ENCODE results near the gene RMDN2. TPM values are rescaled to one million over a fixed set of nuclear protein-coding genes. Genes with fewer than 3 reads are reported as not detected.

Gene RMDN2
- polyA plus RNA-seq, 1 experiment, result 5.7 TPM

DNA sequence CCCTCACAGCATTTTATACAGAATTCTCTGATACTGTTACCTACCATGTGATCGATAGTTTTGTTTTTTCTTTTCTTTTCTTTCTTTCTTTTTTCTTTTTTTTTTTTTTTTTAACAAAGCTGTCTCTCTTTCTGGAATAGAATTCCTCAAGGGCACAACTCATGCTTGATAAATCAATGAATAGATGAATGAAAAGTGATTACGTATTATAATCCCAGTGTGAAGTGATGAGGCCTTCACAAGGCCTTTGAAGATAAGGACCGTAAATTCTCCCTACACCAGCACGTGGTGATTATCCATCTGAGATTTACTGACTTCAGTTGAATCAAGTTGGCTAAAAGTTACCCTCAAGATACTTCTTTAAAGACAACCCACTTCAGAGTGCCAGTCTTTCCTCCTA lies 46.6 kb upstream of the RMDN2 start:
- Histone ChIP-seq H3K9me3 (ENCODE audit: control insufficient read depth, insufficient read depth, low read length) (no peaks in the 10 kb centered on the region), H3K27me3 (ENCODE audit: control insufficient read depth, insufficient read depth, low read length) (no peaks in the 10 kb centered on the region), H3K27ac (ENCODE audit: low read depth, low read length) (no peak overlapping the region), H3K4me3 (ENCODE audit: low read depth, low read length) (no peak overlapping the region)
- ChIA-PET CTCF (interaction anchor here (0.6 to 8.4 kb wide), 28 partner anchors 9 to 710 kb away, joined by 3 to 277 read pairs (median 9); no protein-coding TSS in a partner anchor), POLR2A (no interaction called here)
- TF ChIP-seq, protein P1, sequence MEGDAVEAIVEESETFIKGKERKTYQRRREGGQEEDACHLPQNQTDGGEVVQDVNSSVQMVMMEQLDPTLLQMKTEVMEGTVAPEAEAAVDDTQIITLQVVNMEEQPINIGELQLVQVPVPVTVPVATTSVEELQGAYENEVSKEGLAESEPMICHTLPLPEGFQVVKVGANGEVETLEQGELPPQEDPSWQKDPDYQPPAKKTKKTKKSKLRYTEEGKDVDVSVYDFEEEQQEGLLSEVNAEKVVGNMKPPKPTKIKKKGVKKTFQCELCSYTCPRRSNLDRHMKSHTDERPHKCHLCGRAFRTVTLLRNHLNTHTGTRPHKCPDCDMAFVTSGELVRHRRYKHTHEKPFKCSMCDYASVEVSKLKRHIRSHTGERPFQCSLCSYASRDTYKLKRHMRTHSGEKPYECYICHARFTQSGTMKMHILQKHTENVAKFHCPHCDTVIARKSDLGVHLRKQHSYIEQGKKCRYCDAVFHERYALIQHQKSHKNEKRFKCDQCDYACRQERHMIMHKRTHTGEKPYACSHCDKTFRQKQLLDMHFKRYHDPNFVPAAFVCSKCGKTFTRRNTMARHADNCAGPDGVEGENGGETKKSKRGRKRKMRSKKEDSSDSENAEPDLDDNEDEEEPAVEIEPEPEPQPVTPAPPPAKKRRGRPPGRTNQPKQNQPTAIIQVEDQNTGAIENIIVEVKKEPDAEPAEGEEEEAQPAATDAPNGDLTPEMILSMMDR (IDR thresholded peaks at IDR 0.05; ENCODE audit: low read depth, low read length), result no peak
- no peak for DNase-seq (ENCODE audit: low read depth, low spot score)

DNA sequence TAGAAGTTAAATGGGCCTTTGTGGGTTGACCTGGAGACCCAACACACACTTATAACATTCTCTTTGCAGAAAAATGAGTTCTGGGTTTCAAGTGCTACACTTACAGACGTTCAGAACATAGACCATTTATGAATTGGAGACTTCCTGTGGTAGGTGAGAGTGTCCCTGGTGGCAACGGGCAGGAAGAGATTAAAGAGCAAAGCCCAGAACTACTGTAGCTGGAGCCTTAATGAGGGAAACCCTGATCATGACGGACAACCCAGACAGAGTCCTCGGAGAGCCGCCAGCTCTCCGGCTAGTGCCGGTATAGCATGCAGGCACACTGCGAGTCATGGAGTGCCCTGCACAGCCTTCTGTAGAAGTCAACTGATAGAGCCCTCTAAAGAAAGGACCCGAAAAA lies 44.5 kb upstream of the RMDN2 start:
- CTCF ChIA-PET, result interaction anchor here (0.8 to 8.4 kb wide), 2 partner anchors 10 to 482 kb away, joined by 3 to 277 read pairs; no protein-coding TSS in a partner anchor
- no peak overlapping the region for H3K4me3 ChIP-seq (ENCODE audit: low read depth, low read length)
- TF ChIP-seq, protein P1 (IDR thresholded peaks at IDR 0.05; ENCODE audit: low read depth, low read length), result no peak
- no peaks in the 10 kb centered on the region for H3K9me3 ChIP-seq (ENCODE audit: control insufficient read depth, insufficient read depth, low read length)
- no peak for DNase-seq (ENCODE audit: low read depth, low spot score)
- no peak overlapping the region for H3K27ac ChIP-seq (ENCODE audit: low read depth, low read length)
- POLR2A ChIA-PET, result no interaction called here
- no peaks in the 10 kb centered on the region for H3K27me3 ChIP-seq (ENCODE audit: control insufficient read depth, insufficient read depth, low read length)

DNA sequence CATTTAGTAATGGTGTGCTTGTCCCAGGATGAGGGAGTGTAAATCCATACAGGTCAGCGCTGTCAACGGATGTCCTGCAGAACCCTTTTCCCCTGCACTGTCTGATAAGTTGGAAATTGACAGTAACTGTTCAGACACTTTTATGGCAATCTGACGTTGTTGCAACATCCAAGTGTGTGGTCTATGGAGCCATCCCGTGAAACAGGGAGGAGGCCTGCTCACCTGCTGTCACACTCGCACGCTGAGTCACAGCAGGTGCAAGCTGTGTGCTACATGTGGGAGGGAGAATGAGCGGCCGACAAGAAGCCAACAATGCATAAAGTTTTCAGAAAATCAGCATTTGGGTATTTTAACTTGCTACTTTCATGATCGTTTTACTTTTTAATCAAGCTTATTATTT lies 43.7 kb upstream of the RMDN2 start:
- H3K27me3 ChIP-seq (ENCODE audit: control insufficient read depth, insufficient read depth, low read length), result peaks cover 2% of the 10 kb centered on the region
- TF ChIP-seq, protein P1 (IDR thresholded peaks at IDR 0.05; ENCODE audit: low read depth, low read length), result no peak
- no peak overlapping the region for H3K27ac ChIP-seq (ENCODE audit: low read depth, low read length)
- H3K9me3 ChIP-seq (ENCODE audit: control insufficient read depth, insufficient read depth, low read length), result no peaks in the 10 kb centered on the region
- ChIA-PET POLR2A (no interaction called here), CTCF (interaction anchor here (0.9 to 8.4 kb wide), 3 partner anchors 9 to 483 kb away, joined by 3 to 277 read pairs (median 7); no protein-coding TSS in a partner anchor)
- DNase-seq (ENCODE audit: low read depth, low spot score), result no peak
- no peak overlapping the region for H3K4me3 ChIP-seq (ENCODE audit: low read depth, low read length)

DNA sequence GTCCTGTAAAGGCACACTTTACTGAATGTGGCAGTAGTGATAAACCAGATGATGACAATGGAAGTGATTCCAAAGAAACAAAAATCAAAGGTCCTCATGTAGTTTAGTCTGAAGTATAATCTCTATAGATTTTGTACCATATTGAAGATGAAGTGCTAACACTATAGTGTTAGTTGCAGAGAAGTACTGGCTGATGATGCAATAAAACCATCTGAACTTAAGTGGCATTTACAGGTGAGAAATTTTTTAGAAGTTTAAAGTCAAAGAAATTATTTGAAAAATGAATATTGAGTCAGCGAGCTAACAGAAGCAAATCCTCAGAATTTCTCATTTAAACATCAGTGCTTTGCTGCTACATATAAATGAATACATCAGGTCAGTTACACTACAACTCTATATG lies 43.1 kb upstream of the RMDN2 start:
- no peak for DNase-seq (ENCODE audit: low read depth, low spot score)
- peaks cover 2% of the 10 kb centered on the region for H3K27me3 ChIP-seq (ENCODE audit: control insufficient read depth, insufficient read depth, low read length)
- no peak overlapping the region for H3K27ac ChIP-seq (ENCODE audit: low read depth, low read length)
- ChIA-PET CTCF (interaction anchor here (0.9 to 8.4 kb wide), 4 partner anchors 9 to 484 kb away, joined by 3 to 277 read pairs (median 5); no protein-coding TSS in a partner anchor), POLR2A (no interaction called here)
- TF ChIP-seq, protein P1 (IDR thresholded peaks at IDR 0.05; ENCODE audit: low read depth, low read length), result no peak
- no peak overlapping the region for H3K4me3 ChIP-seq (ENCODE audit: low read depth, low read length)
- H3K9me3 ChIP-seq (ENCODE audit: control insufficient read depth, insufficient read depth, low read length), result no peaks in the 10 kb centered on the region

DNA sequence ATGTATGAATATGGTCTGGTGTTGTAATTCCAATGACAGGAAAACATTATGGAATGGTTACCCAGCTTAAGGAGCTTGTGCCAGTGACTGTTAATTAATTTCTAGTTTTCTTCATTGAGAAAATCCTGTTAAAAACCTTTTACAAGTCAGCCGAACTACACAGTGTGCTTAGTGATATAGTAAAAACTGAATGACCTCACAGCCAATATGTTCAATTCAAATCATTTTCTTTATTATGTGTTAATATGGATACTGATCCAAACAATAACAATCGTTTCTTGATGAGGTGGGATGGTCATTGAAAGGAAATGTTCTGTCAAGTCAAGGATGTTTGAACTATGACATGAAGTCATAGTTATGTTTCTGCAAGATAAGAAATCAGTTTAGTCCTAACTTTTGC lies 41.6 kb upstream of the RMDN2 start:
- ChIA-PET CTCF (interaction anchor here (1.6 kb wide), 1 partner anchor 11 kb away, joined by 3 read pairs; no protein-coding TSS in a partner anchor), POLR2A (no interaction called here)
- DNase-seq (ENCODE audit: low read depth, low spot score), result no peak
- peaks cover 2% of the 10 kb centered on the region for H3K27me3 ChIP-seq (ENCODE audit: control insufficient read depth, insufficient read depth, low read length)
- H3K9me3 ChIP-seq (ENCODE audit: control insufficient read depth, insufficient read depth, low read length), result no peaks in the 10 kb centered on the region
- H3K4me3 ChIP-seq (ENCODE audit: low read depth, low read length), result no peak overlapping the region
- no peak overlapping the region for H3K27ac ChIP-seq (ENCODE audit: low read depth, low read length)
- TF ChIP-seq, protein P1 (IDR thresholded peaks at IDR 0.05; ENCODE audit: low read depth, low read length), result no peak

Measured in AG04450 (cell line).